UCSD-AML1 (cell line): ENCODE measurements around the gene ANKRD30B.
"Not testable (repeated sequence)": the region's sequence is repeated elsewhere in the genome, so short reads cannot be mapped to it uniquely, and the experiment has no call there.

ENCODE experiments used
- DNase-seq: peaks from one replicate; lab custom pipeline; 2025; ENCODE audit not compliant: unreplicated experiment; lab: John Stamatoyannopoulos, UW

The ANKRD30B gene

GRCh38 chr18:14841607-14842006, 93.6 kb downstream of the ANKRD30B start:
- DNase-seq: not testable (repeated sequence)

DNA sequence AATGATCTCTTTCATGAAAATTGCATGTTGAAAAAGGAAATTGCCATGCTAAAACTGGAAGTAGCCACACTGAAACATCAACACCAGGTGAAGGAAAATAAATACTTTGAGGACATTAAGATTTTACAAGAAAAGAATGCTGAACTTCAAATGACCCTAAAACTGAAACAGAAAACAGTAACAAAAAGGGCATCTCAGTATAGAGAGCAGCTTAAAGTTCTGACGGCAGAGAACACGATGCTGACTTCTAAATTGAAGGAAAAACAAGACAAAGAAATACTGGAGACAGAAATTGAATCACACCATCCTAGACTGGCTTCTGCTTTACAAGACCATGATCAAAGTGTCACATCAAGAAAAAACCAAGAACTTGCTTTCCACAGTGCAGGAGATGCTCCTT, 103.6 kb downstream of the ANKRD30B start:
- DNase-seq: not testable (repeated sequence)

- DNase-seq: not testable (repeated sequence)
These were observed 107.7 kb downstream of the ANKRD30B start for GRCh38 chr18:14855634-14856033.

DNA sequence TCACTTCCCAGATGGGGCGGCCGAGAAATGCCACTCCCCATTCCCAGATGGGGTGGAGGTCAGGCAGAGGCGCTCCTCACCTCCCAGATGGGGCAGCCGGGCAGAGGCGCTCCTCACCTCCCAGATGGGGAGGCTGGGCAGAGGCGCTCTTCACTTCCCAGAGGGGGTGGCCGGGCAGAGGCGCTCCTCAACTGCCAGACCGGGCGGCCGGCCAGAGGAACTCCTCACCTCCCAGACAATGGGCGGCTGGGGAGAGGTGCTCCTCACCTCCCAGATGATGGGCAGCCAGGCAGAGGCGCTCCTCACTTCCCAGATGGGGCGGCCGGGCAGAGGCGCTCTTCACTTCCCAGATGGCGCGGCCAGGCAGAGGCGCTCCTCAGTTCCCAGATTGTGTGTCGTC, 108.3 kb downstream of the ANKRD30B start:
- not testable (repeated sequence) for DNase-seq

GRCh38 chr18:14858514-14858913, 110.5 kb downstream of the ANKRD30B start:
- not testable (repeated sequence) for DNase-seq

- not testable (repeated sequence) for DNase-seq
These were observed 112.0 kb downstream of the ANKRD30B start for GRCh38 chr18:14859995-14860394.

DNA sequence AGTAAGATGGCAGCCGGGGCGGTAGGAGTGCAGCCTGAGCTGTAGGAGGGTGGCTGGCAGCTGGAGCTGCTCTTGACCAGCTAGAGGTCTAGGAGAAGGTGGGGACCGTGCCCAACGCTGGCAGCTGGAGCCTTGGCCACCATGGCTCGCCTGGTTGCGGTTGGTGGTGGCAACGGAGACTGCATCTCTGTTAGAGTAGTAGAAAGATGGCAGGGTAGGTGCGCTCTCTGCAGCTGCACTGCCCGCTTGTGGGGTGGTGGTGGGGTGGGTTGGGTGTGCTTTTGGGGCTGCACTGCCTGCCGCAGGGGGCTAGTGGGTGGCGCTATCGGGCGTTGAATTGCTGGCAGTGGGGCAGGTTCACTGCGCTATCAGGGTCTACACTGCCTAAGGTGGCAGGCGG, 118.5 kb downstream of the ANKRD30B start:
- DNase-seq: not testable (repeated sequence)

DNA sequence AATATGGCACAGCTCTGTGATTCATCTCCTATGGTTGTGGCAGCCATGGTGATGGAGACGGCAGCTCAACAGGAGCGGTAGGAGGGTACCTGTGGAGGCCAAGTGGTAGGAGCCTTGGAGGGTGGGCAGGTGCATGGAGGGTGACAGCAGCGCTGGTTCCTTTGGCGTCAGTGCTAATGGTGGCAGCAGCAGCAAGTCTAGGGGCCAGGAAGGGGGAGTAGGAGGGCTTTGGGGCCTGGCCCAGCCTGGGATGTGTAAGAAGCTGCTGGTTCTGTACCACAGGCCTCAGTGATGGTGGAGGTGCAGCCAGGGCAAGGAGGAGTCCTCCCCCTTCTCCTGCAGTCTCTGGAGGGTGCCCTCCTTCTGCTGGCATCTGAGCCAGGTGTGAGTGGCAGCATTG, 120.0 kb downstream of the ANKRD30B start:
- DNase-seq: not testable (repeated sequence)

DNA sequence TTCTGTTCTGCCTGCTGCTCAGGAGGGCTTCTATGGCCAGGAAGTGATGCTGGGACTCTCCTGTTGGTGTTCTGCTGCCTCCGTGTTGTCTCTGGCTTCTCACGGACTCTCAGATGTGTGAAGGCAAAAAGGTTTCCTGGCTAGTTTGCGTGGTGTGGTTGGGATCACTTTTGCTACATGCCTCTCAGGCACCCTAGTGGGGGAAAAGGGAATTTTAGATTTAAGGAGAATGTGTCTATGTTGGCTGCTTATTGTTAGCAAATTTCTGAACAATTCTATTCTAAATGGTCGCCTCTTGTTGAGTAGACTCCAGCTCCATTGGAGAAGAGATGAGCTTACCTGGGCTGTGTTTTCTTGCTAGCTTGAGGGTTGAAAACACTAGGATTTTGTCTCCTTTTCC, 120.9 kb downstream of the ANKRD30B start:
- DNase-seq: not testable (repeated sequence)

DNA sequence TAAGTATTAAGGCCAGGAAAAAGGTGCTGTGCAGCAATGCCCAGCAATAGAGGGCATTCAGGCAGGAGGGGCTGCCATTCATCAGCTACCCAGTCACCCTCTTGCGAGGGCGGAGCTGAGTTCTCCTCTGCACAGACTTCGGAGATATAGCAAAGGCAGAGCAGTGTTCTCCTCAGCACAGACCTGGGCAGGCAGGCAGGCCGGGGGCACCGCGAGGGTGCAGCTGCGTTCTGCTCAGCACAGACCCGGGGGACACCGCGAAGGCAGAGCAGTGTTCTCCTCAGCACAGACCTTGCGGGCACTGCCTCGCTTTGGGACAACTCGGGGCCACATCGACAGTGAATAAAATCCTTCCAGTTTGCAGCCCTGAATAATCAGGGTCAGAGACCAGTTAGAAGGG, 130.9 kb downstream of the ANKRD30B start:
- not testable (repeated sequence) for DNase-seq

DNA sequence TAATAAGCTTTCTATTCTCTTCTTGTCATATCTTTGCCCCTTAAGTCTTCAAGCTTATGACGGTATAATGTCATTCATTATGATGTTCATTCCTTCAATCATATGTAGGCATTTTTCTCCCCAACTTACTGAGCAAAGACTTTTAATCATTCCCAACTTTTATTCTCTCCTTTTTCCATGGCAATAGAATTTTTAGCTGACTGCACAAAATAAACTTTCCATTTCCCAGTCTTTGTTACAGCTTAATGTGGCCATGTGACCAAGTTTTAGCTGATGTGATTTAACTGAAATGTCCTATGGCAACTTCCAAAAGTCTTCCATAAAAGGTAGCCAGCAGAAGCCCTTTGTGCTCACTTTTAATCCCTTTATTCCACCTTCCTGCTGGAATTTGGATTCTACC, 152.5 kb downstream of the ANKRD30B start:
- DNase-seq: no peak
